GM19372 (cell line): ENCODE measurements around the gene BEST3.
"Not testable (repeated sequence)": the region's sequence is repeated elsewhere in the genome, so short reads cannot be mapped to it uniquely, and the experiment has no call there.

Experiments
- ATAC-seq: cut with Tn5 transposase; IDR thresholded peaks from one replicate; pipeline ENCODE4 v1.9.1; 2021; ENCODE audit warnings: mild to moderate bottlenecking, low read depth, moderate library complexity; ENCODE audit not compliant: unreplicated experiment

Gene BEST3

DNA sequence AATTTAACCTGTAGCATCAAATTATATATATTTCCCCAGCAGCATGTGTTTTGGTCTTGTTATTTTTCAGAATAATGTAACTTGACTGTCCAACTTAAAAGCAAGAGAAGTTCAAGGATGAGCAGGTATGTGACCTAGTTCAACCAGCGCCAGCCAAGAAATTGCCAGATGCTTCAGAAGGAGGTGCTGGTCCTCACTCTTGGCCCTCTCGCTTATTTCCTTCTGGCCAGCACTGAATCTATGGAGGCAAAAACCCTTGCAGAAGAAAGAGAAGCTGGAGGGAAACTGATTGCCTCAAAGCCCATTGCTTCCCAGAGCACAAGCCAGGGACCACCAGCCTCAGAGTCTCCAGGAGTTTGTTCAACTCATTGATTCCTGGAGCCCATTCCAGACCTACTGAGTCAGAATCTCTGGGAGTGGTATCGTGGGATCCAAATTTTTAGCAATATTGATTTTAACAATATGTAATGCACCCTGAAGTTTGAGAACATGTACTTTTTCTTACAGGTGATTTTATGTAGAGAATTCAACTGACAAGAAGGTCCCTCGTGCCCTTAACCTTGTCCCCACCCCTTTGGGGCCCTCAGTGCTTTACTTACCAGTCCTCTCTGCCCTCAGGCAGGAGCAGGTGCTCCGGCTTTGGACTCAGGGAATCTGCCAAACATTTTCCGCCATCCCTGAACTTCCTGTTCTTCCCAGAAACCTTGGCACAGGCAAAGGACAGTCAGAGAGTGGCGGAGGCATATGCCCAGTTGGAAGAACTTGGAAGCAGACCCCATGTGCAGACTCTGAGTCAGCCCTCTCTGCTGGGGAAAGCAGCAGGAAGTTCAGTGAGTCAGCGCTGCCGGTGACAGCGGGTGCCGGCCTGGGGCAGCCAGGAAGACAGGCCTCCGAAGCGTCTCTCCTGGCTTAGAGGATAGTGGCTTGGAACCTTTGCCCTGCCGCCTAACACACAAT lies 10.4 kb downstream of the BEST3 start:
- ATAC-seq, result no peak

GRCh38 chr12:69688021-69688420 lies 11.1 kb downstream of the BEST3 start:
- ATAC-seq, result no peak

DNA sequence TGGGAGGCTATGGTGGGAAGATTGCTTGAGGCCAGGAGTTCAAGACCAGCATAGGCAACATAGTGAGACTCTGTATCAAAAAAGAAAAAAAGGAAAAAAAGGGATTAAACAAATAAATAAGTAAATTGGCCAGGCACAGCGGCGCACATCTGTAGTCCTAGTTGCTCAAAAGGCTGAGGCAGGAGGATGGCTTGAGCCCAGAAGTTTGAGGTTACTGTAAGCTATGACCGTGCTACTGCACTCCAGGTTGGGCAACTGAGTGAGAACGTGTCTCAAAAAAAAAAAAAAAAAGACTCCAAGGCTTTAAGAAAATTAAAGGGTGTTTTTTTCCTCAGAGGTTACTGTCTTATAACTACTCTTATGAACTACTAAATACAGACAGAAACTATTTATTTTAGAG lies 11.7 kb downstream of the BEST3 start:
- no peak for ATAC-seq

GRCh38 chr12:69686731-69687130 lies 12.4 kb downstream of the BEST3 start:
- ATAC-seq, result no peak

- ATAC-seq, result no peak
These were observed 13.3 kb downstream of the BEST3 start for GRCh38 chr12:69685810-69686209.

- no peak for ATAC-seq
These were observed 14.6 kb downstream of the BEST3 start for GRCh38 chr12:69684466-69684865.

- no peak for ATAC-seq
These were observed 16.9 kb downstream of the BEST3 start for GRCh38 chr12:69682110-69682755.

DNA sequence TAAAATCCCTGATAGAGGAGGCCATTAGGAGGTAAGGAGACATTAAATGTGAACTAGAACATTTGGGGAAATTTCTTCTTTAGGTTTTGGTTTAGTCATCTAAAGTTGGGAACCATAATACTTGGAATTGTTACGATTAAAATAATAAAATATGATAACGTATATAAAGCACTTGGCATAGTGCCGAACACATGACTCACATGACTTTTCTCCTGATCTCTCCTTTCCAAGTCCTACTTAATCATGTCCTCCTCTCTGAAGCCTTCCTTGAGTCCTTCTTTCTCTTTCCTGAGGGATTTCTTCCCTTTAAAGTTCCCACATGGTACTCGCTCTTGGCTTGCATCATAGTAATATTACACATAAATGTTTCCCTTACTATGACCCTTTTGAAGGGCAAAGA lies 20.0 kb downstream of the BEST3 start:
- ATAC-seq, result no peak

- ATAC-seq, result no peak
These were observed 22.7 kb downstream of the BEST3 start for GRCh38 chr12:69676257-69677012.

DNA sequence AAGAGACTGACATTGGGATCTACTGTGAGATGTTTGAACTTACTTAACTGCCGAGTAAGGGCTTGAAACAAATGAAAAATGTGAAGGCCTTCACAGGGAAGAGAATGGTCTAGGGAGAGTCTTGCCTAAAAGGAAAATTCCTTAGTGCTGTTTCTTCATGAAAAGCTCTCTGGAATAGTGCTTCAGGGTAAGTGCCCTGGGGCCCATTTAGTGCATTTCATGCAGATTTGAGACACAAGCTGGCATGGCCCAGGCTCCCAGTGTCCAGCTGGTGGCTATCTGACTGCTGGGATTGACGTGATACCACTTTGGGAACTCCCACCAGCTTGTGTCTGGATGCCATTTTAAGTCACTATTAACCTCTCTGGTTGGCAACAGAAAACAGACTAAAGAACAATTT lies 26.9 kb downstream of the BEST3 start:
- no peak for ATAC-seq

GRCh38 chr12:69671597-69671996 lies 27.5 kb downstream of the BEST3 start:
- ATAC-seq, result no peak

- no peak for ATAC-seq
These were observed 32.3 kb downstream of the BEST3 start for GRCh38 chr12:69666798-69667197.

DNA sequence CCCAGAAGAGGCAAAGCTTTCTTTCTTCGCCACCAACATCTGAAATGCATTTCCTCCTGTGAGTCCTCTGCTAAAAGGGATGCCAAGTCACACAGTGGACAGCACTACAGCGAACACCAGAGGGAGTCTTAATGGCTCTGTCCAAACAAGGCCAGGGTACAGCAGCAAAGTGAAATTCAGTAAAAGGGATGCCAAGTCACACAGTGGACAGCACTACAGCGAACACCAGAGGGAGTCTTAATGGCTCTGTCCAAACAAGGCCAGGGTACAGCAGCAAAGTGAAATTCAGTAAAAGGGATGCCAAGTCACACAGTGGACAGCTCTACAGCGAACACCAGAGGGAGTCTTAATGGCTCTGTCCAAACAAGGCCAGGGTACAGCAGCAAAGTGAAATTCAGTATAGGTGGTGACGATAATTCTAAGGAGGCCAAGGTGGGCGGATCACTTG lies 34.1 kb downstream of the BEST3 start:
- ATAC-seq, result not testable (repeated sequence)

- no peak for ATAC-seq
These were observed 35.4 kb downstream of the BEST3 start for GRCh38 chr12:69663726-69664125.

- no peak for ATAC-seq
These were observed 36.3 kb downstream of the BEST3 start for GRCh38 chr12:69662764-69663163.

GRCh38 chr12:69661386-69661785 lies 37.7 kb downstream of the BEST3 start:
- no peak for ATAC-seq

DNA sequence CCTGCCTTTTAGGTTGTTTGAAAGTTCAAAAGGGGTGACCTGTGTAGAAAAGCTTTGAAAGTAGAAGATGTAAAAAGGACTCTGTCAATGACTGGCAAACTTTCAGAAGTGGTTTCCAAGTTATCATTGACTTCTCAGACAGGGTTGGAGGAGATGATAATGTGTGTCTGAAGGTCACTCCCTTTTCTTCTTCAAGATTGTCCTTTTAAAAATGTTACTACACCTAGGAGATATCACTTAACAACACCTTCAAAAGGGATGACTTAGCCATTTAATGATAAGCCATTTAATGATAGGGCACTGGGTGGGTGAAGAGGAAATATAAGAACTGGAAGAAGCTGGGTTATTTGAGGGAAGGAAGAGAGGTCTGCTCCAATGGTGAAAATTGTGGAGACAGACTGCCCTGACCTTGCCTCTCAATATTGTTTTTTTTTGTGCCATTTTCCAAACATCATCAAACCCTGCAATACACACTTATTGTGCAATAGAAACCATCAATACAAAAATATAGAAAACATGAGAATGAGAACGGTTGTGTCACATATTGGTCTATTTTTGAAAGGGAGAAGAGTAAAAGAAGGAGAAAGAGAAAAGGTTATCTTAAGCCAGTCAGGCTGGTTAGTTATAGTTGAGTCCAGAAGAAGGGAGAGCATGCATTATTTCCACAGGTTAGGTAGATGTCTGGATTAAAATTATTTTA lies 38.8 kb downstream of the BEST3 start:
- ATAC-seq, result no peak

GRCh38 chr12:69658203-69658602 lies 40.9 kb downstream of the BEST3 start:
- ATAC-seq, result no peak

GRCh38 chr12:69657376-69658137 lies 41.5 kb downstream of the BEST3 start:
- no peak for ATAC-seq
